Activated T-cell treated with anti-CD3 and anti-CD28 coated beads for 1 hour (primary cell): ENCODE results near the gene DSCAM.

Experiments
- DNase-seq: peaks from one replicate; pipeline ENCODE4 v3.0.0-alpha.2; 2020; ENCODE audit warnings: low read depth

The DSCAM gene

DNA sequence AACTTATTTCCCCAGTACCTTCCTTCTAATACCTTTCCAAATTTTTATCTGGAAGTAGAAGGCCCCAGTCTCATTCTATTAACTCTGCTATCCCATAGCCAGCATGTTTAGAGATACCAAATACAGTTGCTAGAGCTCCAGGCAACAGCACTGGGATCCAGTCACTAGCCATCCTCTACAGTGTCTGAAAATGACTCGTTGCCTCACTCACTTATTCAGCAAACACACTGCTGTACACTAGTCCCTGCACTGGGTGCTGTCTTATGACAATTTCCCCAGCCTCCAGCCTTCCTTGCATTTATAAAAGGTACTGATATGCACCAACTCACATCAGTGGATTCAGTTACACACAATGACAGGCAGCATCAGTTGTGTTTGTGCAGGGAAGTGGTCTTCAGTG is 179.0 kb downstream of the DSCAM start:
- no peak for DNase-seq

- no peak for DNase-seq
Observed at GRCh38 chr21:40662889-40663288, 184.1 kb downstream of the DSCAM start.

DNA sequence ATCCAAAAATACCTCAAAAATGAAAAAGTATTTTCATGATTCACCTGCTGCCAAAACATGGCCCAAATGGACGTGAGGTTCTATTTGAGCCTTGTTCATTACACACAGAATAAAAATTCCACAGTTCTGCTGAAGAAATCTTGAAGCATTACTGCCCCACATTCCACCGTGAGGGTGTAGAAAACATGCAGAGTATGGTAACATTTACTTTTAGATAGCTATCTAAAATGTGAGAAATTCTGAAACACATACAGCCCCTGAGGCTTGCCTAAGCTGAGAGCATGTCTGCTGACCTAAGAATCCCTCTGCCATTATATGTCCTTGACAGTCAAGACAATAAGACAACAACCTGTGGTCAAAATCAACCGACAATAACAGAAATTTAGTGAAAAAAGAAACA is 186.5 kb downstream of the DSCAM start:
- no peak for DNase-seq

- DNase-seq = no peak
Observed at GRCh38 chr21:40658311-40658710, 188.6 kb downstream of the DSCAM start.

GRCh38 chr21:40652436-40652835 is 194.5 kb downstream of the DSCAM start:
- no peak for DNase-seq

- no peak for DNase-seq
Observed at GRCh38 chr21:40647706-40648105, 199.3 kb downstream of the DSCAM start.

DNA sequence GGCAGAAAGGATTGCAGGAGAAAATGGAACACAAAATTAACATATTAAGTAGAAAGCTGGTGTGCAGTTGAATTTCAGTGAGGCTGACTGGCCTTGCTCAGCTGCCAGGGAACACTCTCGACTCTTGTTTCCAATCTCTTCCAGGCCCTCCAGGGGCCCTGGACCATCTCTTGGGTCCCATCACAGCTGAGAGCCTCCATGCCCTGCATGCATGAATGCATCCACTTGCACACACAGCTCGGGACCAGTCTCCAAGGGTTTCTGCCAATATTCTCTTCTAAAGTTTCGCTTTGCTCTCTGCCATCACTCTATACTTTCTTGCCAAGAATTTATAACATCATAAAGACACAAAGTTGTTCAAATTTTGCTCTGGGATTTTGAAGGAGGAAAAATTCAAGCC is 200.3 kb downstream of the DSCAM start:
- DNase-seq = no peak

- no peak for DNase-seq
Observed at GRCh38 chr21:40641042-40641441, 205.9 kb downstream of the DSCAM start.

- DNase-seq = no peak
Observed at GRCh38 chr21:40640266-40640789, 206.6 kb downstream of the DSCAM start.

- DNase-seq = no peak
Observed at GRCh38 chr21:40639616-40640194, 207.3 kb downstream of the DSCAM start.

- DNase-seq = no peak
Observed at GRCh38 chr21:40638466-40639251, 208.3 kb downstream of the DSCAM start.

DNA sequence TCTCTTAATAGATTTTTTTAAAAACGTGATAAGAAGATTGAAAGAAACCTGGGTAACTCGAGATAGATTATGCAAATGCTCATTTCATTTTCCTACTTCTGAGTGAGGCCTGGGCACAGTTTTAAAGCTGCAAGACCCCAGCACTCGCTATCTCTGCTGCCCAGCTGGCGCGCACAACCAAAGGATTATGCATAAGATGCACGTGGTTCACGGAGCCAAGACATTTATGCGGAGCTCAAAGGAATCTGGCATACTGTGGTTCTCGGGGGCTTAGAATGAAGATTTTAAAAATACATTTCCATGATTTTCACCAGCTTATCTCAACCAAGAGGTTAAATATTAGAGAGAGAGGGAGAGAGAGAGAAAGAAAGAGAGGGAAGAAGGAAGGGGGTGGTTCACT is 210.9 kb downstream of the DSCAM start:
- no peak for DNase-seq

DNA sequence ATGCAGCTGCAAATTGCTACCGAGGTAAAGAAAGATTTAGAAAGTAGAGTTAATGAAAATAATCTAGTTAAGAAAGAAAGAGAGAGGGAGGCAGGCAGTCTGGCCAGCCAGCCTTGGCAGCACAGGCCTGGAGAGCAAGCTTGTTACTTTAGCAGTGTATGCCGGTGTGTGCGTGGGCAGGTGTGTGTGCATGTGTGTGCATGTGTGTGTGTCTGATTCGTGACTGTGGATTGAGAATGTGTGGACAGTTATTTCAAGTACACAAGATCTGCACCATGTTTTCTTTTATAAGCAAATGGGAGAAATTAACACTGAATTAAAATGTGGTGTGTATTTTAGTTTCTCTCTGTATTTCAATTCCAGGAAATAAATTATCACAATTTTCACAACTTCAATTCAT is 211.6 kb downstream of the DSCAM start:
- DNase-seq = no peak

DNA sequence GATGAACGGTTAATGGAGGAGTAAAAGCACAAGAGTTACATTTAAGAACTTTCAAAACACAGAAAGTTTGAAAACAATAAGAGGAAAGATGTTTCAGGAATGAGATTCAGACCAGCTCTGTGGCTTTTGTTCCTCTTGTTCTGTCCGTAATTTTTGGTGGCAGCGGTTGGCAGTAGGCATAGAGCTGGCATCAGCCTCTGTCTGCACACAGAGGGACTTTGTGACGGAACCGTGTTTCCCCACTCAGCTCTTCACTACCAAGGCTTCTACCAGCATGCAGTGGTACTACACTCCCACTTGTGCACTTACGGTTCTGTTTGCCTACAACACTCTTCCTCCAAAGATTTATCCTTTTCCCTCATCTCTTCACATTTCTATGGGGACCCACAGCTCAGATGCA is 212.8 kb downstream of the DSCAM start:
- DNase-seq = no peak

- DNase-seq = no peak
Observed at GRCh38 chr21:40633048-40633447, 213.9 kb downstream of the DSCAM start.

GRCh38 chr21:40631211-40631610 is 215.7 kb downstream of the DSCAM start:
- DNase-seq = no peak

- no peak for DNase-seq
Observed at GRCh38 chr21:40625991-40626390, 221.0 kb downstream of the DSCAM start.

GRCh38 chr21:40623528-40623927 is 223.4 kb downstream of the DSCAM start:
- DNase-seq = no peak

GRCh38 chr21:40622531-40622930 is 224.4 kb downstream of the DSCAM start:
- DNase-seq = no peak

GRCh38 chr21:40620386-40621145 is 226.4 kb downstream of the DSCAM start:
- DNase-seq = no peak

DNA sequence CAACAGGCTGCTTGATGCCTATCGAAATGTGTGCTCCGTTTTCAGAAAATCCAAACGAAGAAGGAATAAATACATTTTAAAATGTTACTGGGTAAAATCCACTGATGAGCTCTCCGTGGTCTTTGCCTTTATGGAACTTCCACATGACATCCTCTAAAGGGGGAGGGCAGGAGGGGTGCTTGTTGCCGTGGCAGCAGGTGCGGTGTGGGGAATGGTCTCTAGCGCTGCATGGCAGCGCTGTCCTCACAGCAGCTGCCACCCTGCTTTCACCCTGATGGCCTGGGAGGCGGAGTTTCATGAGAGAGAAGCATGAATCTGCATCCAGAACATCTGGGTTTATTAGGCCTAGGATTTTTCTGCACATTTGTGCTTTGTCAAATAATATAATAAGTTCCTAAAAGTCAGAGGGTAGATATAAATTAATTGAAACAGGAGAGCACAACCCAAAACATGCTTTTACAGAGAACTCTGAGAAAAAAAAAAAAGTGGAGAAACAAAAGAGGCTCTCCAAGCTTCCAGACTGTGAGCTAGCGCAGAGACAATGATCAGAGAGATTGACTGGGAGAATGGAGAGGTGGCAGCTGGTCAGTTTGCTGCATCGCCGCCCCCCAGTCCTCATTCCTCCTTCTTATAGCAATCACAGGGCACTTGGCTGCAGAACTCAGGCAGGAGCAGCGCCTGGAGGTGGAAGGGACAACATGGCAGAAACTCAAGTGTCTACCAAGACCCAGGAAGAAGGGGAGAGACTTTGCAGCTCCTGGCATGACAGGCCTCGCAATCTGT is 228.6 kb downstream of the DSCAM start:
- DNase-seq = no peak

DNA sequence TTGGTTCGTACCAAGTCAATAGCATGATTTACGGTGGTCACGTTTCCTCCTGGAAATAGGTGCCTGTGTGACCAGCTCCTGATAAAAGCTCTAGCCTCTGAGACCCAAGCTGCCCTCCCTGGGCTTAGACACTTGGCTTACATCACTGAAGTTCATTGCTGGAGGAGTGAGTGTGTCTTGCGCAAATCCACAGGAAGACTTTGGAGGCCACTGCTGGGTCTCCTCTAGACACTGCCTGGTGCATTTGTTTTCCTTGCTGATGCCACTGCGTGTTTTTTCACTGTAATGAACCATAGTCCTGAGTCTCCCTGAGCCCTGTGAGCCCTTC is 230.6 kb downstream of the DSCAM start:
- no peak for DNase-seq
